Mucosa of gallbladder (tissue), 1 donor: ENCODE data around the gene SHFL. TPM values are rescaled to one million over a fixed set of nuclear protein-coding genes. Genes with fewer than 3 reads are reported as not detected.

Experiments
- DNase-seq: peaks from one replicate; pipeline ENCODE4 v3.0.0-alpha.2; 2020; ENCODE audit warnings: low spot score
- total RNA-seq: library from RNA; stranded (reverse); gene quantifications from one replicate; pipeline ENCODE4 v1.2.1, GENCODE V29; 2021
- donor health status: DM: no; HTN: no; CAD: no.

The SHFL gene
- total RNA-seq, result 71.4 TPM

GRCh38 chr19:10085641-10086590 lies at the start of gene SHFL:
Gene SHFL (plus strand): TSS chr19:10086317. CDS start chr19:10086428, 111 bp downstream.
- DNase-seq, result peak; percentile 80

- peak; percentile 61 for DNase-seq
Measured at GRCh38 chr19:10036601-10037071, 49.5 kb upstream of the SHFL start.

- DNase-seq, result peak; percentile 36
Measured at GRCh38 chr19:10037367-10037766, 48.8 kb upstream of the SHFL start.

- DNase-seq, result peak; percentile 28
Measured at GRCh38 chr19:10037809-10038208, 48.3 kb upstream of the SHFL start.

- DNase-seq, result no peak
Measured at GRCh38 chr19:10043286-10043927, 42.7 kb upstream of the SHFL start.

- no peak for DNase-seq
Measured at GRCh38 chr19:10044390-10044789, 41.7 kb upstream of the SHFL start.

GRCh38 chr19:10045371-10045770 lies 40.7 kb upstream of the SHFL start:
- DNase-seq, result no peak

- no peak for DNase-seq
Measured at GRCh38 chr19:10049626-10050025, 36.5 kb upstream of the SHFL start.

- DNase-seq, result no peak
Measured at GRCh38 chr19:10052602-10053360, 33.3 kb upstream of the SHFL start.

- DNase-seq, result no peak
Measured at GRCh38 chr19:10061717-10062310, 24.3 kb upstream of the SHFL start.

- DNase-seq, result no peak
Measured at GRCh38 chr19:10068205-10068604, 17.9 kb upstream of the SHFL start.

- no peak for DNase-seq
Measured at GRCh38 chr19:10069046-10069445, 17.1 kb upstream of the SHFL start.

GRCh38 chr19:10070730-10071446 lies 15.2 kb upstream of the SHFL start:
- DNase-seq, result no peak

- DNase-seq, result no peak
Measured at GRCh38 chr19:10074153-10074552, 12.0 kb upstream of the SHFL start.

GRCh38 chr19:10076535-10076934 lies 9.6 kb upstream of the SHFL start:
- no peak for DNase-seq

- DNase-seq, result no peak
Measured at GRCh38 chr19:10078329-10078728, 7.8 kb upstream of the SHFL start.

GRCh38 chr19:10079031-10079453 lies 7.1 kb upstream of the SHFL start:
- peak; percentile 67 for DNase-seq

- DNase-seq, result no peak
Measured at GRCh38 chr19:10083911-10084310, 2.2 kb upstream of the SHFL start.

GRCh38 chr19:10084803-10085202 lies 1.3 kb upstream of the SHFL start:
- no peak for DNase-seq

GRCh38 chr19:10086591-10087192 lies 575 bp downstream of the SHFL start:
- DNase-seq, result no peak
